LNCAP (cell line): ENCODE results near the gene CACNA1C.

ENCODE experiments used
- CTCF ChIP-seq: fragments of 450-650 bp; IDR thresholded peaks from 2 replicates; pipeline ENCODE4 v1.5.1; 2017; ENCODE audit warnings: mild to moderate bottlenecking

The CACNA1C gene

GRCh38 chr12:2227360-2227759, 174.6 kb downstream of the CACNA1C start:
- no peak for TF ChIP-seq CTCF

- TF ChIP-seq CTCF = no peak
These were observed 175.7 kb downstream of the CACNA1C start for GRCh38 chr12:2228535-2228934.

GRCh38 chr12:2229661-2230539, 177.1 kb downstream of the CACNA1C start:
- no peak for TF ChIP-seq CTCF

GRCh38 chr12:2231011-2231595, 178.3 kb downstream of the CACNA1C start:
- no peak for TF ChIP-seq CTCF

- no peak for TF ChIP-seq CTCF
These were observed 179.2 kb downstream of the CACNA1C start for GRCh38 chr12:2231956-2232355.

GRCh38 chr12:2233034-2233433, 180.2 kb downstream of the CACNA1C start:
- TF ChIP-seq CTCF = no peak

- no peak for TF ChIP-seq CTCF
These were observed 181.3 kb downstream of the CACNA1C start for GRCh38 chr12:2234091-2234490.
